GM19240 (cell line): ENCODE measurements around the gene MYD88.
A peak's percentile ranks its signal among the peaks of the same experiment; 100 is the strongest.
"Not testable (repeated sequence)": the region's sequence is repeated elsewhere in the genome, so short reads cannot be mapped to it uniquely, and the experiment has no call there.

Experiments used
- DNase-seq: peaks from one replicate; pipeline ENCODE4 v3.0.0; 2011; ENCODE audit warnings: low spot score; ENCODE audit not compliant: insufficient read length

Gene MYD88

DNA sequence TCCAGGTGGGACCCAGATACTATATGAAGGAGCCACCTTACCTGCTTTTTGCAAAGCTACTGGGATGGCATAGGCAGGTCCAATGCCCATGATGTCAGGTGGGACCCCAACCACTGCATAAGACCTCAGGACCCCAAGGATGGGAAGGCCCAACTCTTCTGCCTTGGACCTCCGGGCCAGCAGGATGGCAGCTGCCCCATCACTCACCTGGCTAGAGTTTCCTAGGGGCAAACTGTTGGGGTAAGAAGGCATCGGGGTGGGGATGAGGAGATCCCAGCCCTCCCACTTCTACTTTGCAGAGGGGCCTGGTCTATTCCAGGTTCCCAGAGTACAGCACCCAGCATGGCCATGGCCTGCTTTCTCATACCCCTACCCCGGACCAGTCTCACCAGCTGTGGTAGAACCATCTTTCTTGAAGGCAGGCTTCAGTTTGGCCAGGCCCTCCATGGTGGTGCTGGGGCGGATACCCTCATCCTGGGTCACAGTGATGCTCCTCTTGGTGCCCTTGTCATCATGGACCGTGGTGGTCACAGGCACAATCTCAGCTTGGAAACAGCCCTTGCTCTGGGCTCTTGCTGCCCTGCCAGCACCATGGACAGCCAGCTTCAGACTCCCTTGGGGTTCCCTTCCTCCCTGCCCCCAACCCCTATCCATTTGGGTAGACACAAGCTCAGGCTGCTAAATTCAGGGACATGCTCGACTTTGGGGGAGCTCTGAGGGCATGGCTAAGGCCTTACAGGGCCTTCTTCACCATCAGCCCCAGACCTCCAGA is 12.2 kb upstream of the MYD88 start:
- no peak for DNase-seq

DNA sequence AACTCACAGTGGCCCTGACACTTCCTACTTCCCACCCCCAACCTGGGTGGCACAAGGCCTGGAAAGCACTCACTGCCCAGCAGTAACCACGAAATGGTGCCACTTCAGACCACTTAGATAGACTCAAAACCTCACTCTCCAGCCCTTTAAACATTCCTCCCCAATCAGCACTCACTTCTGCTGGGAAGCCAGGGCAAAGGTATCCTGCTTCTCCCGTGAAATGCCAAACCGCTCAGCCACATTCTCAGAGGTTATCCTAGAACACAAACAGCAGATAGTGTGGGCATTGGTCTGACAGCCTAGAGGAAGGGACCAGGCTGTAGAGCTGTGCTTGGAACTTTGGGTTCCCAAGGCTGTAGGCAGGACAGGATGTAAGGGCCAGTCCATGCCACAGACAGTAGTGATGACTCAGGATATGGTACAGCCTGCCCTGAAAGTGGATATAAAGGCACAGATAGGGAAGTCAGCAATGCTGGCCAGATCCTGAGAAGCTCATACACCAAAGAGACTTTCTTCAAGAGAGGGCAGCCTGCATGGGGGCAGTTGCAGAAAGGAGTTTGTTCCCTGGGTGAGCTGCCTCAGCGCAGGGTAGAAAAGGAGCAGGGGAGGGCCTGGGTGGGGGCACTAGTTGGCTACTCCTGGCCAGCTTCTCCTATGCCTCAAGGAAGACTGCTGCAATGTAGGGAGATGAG is 10.7 kb upstream of the MYD88 start:
- no peak for DNase-seq

DNA sequence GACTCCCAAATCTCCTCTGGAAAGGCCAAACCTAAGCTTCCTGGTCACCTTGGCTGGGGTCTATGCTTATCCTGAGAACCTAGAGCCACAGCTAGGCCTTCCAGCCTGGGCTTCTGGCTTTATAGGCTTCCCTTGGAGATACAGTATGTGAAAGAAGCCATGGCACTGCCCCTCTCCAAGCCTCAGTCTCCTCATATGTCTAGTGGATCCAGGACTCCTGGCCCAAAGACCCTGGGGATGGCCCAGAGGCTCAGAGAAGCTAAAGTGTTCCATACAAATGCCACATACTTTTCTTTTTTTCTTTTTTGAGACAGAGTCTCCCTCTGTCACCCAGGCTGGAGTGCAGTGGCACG is 10.2 kb upstream of the MYD88 start:
- no peak for DNase-seq

DNA sequence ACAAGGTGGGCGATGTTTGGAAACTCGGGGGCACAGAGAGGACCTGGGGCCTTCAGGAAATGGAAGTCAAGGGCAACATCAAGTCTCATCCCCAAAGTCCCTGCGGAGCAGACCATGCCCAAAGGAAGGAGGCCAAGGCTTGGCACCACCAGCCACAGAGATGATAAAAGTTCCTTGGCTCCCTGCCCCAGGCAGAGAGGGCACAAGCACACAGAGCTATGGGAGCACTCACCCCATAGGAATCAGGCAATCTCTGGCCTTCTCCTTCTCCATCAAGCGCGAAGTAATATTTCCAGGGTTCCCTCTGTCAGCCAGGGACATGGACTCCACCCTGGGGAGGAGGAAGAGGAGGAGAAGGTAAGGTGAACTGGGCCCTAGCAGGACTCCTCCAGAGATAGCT is 9.4 kb upstream of the MYD88 start:
- DNase-seq = no peak

DNA sequence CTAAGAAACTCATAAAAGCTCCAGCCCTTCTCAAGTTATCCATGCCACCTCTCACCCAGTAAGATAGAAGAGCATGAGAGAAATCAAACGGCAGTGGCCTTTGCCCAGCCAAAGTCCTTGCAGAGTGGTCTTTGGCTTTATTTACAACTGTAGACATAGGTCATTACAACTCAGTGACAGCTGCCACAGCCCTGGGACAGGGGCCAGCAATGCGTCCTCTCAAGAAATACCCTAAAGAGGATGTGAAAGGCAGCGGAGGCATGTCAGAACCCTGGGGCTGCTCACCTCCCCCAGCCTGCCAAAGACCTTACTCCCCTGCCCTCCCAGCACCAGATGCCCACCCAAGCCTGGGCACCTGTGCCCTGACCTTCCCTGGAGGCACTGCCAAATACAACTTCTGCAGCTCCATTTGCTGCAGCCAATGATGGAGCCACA is 7.8 kb upstream of the MYD88 start:
- no peak for DNase-seq

DNA sequence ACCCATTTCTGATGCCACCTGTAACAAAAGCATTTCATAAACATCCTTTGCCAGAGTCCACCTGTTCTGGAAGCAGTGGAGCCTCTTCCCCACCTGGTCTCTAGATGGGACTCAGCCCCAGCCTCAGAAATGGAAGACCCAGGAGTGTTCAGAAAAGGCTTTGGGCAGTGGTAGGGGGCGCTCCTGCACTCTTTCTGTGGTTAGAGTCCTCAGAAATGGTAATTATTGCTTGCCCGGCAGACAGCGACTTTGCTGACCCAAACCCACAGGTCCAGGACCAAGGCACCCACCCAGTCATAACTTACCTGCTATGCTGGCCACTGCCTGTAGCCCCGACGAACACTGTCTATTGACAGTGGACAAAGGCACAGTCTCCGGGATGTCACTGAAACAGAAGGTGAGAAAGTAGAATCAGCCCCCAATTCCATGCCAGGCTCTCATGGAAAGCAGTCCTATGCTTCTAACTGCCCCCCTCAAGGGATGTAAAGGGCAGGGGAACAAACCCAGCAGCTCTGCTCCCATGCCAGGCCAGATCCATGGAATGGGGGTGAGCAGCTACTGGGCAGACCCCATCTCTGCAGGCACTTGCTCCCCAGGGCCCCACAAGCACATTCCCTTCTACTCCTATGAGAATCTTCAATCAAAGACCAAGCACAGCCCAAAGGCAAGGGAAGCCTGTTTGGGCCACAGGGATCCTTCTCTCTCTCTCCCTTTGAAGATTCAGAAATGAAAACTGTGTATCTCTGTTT is 6.7 kb upstream of the MYD88 start:
- DNase-seq = no peak

DNA sequence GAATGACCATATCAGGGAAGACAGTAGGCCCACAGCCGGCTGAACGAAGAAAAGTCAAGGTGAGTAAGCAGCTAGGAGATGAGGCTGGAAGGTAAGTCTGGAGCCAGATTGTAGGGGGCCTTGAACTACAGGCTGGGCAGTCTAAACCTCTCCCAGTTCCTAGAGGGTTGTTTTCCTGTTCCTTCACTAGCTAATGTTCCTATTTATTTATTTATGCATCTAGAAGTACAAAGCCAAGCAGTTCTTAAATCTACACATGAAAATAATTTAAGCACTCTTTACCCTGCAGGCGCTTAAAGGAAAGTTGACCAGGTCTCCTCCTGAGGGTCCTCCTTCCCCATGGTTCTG is 5.3 kb upstream of the MYD88 start:
- no peak for DNase-seq

DNA sequence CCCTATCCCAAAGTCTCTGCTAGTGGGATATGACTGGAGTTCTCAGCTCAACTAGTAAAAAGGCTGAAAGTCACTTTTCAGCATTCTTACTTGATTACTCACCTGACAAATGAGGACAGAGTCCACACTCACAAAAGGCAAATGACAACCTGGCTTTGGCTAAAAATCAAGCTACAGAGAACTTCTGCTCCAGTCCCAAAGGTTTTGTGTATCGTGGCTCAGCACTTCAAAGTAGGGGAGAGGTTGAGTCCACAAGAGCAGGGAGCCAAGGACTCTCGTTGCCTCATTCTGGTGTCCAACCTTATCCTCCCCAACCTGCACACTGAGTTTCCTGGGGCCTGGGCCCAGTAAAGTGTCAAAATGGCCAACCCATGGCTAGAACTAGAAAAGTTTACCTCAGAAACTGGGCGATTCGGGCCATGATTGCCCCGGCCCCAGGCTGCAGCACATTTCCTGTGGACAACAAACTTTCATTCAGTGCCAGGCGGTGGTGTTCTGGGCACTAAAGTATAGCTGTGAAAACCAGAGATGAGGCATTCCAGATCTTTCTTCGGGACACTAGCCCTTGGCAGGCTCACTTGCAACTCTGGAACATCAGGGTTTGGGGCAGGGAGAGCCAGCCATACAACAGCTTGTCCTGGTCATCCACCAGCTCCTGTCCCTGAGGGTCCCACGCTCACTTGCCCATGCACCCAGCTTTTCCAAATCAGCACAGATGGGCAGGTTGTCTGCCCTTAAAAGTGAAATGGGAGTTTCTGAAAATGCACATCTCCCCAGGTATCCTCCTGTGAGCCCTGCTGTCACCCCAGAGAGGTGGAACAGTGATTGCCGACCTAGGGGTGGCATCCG is 4.7 kb upstream of the MYD88 start:
- DNase-seq = no peak

DNA sequence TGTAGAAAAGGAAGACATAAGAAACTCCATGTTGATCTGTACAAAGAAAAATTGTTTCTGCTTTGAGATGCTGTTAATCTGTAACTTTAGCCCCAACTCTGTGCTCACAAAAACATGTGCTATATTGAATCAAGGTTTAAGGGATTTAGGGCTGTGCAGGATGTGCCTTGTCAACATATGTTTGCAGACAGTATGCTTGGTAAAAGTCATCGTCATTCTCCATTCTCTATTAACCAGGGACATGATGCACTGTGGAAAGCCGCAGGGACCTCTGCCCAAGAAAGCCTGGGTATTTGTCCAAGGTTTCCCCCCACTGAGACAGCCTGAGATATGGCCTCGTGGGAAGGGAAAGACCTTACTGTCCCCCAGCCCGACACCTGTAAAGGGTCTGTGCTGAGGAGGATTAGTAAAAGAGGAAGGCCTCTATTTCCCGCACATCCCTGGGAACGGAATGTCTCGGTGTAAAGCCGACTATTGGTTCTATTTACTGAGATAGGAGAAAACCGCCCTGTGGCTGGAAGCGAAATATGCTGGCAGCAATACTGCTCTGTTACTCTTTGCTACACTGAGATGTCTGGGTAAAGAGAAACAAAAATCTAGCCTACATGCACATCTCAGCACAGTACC is 3.8 kb upstream of the MYD88 start:
- not testable (repeated sequence) for DNase-seq

DNA sequence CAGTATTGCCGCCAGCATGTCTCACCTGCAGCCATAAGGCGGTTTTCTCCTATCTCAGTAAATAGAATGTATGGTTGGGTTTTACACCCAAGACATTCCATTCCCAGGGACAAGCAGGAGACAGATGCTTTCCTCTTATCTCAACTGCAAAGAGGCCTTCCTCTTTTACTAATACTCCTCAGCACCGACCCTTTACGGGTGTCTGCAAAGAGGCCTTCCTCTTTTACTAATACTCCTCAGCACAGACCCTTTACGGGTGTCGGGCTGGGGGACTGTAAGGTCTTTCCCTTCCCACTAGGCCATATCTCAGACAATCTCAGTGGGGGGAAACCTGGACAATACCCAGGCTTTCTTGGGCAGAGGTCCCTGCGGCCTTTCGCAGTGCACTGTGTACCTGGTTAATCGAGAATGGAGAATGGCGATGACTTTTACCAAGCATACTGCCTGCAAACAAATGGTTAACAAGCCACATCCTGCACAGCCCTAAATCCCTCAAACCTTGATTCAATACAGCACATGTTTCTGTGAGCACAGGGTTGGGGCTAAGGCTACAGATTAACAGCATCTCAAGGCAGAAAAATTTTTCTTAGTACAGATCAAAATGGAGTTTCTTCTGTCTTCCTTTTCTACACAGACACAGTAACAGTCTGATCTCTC is 2.7 kb upstream of the MYD88 start:
- not testable (repeated sequence) for DNase-seq

DNA sequence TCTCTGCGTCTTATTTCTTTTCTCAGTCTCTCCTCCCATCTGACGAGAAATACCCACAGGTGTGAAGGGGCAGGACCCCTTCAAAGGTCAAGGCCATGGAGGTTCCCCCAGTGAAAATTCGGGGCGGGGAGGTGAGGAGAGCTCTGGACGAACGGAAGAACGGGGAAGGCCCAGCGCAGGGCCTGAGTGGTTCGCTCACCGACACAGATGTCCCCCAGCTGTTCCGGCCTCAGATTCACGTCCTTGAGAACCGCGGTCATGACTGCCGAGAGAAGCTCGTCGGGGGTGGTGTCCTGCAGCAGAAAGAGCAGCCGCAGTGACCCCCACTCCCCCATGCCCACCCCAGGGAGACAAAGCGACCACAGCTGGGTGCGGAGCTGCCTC is 2.1 kb upstream of the MYD88 start:
- DNase-seq = no peak

DNA sequence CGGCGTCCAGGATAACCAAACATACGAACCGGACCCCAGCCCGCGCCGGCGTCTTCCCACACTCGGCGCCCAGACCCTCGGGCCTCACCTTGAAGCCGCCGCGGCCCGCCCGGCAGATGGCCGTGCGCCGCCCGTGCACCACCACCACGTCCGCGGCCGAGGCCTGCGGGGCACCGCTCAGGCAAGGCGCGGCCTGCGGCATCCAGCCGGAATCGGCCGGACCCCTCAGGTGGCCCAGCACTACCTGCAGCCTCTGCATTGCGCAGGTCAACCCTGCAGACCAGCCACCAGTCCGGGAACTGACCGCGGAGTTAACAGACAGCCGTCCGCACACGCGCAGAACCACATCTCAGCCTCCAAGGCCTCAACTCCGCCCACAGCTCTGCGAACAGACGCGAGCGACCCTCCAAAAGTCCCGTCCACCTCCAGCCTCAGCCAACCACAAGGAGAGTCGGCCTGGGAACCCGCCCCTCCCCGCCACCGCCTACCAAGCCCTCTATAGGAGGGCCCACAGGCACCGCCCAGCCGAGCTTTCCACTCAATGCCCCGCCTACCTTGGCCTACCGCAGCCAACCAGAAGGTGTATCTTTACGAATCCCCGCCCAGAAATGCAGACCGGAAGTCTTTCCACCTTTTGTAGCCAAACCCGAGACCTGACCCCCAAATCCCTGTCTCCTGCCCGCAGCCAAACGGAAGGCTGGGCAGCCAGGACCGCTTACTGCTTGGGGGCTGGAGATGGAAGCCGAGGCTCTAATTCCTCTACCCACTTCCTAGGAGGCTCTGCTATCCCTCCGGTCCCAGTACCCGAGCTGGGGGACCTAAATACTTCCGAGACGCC is 1.5 kb upstream of the MYD88 start, which contains the start of gene ACAA1:
TSS of gene ACAA1 (minus strand) at position 351 of the 838 bp plus-strand sequence. CDS start at position 259, 92 bp downstream.
- peak; percentile 79 for DNase-seq

DNA sequence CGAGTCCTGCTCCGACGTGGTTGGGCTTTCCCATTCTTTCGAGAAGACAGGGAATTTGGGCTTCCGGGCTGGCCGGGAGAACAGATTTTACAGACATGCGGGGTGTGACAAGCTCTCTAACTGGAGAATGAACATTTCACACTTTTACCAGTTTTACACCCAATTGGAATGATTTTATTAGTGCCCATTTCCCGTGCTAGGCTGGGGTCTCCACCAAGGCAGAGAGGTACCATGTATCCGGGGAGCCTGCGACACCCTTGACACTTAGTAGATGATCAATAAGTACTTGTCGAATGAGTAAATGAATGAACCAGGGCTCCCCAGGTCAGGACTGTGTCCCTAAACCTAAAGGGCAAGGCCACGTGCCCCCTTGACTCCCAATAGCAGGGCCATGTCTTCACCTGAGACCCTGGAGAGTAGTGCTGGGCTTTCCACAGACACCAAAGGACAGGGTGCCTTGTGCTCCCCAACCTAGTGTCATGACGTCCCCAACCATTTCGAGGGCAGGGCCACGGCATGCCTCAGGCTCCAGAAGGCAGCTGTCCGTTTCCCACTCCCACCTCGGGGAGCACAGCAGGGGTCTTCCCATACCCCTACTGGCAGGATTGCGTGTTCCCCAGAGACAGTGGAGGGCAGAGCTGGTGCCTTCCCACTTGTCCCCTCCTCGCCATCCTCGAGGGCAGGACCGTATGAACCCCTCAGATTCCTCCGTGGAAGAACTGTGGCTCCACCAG is 679 bp upstream of the MYD88 start:
- DNase-seq = no peak

DNA sequence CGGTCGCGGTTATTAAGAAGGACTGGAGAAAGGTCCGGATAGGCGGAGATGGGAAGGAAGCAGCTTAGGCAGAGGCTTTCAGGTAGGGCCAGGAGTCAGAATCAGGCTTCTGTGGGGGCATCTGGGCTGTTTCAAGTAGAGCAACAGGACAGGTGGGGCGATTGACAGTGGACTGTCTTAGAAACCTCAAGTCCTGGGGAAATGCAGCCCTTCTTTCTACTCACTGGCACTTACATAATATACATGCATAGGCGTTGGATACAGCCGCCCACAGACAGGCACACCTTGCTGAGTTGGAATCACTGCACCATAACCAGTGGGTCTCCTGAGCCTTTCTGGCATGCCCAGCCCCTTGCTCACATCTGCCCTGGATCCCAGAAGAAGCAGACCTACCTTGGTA is 730 bp downstream of the MYD88 start:
- no peak for DNase-seq

DNA sequence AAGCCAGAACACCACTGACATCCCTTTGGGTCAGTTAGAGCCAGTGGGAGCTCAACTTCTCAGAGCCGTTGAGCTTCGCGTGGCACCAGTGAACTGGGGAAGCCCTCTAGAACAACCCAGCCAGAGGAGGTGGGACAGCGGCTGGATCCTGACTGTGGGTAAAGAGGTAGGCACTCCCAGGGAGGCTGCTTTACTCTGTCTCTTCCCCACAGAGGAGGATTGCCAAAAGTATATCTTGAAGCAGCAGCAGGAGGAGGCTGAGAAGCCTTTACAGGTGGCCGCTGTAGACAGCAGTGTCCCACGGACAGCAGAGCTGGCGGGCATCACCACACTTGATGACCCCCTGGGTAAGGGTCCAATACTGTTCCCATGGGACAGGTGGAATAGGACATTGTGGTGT is 1.2 kb downstream of the MYD88 start:
- no peak for DNase-seq

DNA sequence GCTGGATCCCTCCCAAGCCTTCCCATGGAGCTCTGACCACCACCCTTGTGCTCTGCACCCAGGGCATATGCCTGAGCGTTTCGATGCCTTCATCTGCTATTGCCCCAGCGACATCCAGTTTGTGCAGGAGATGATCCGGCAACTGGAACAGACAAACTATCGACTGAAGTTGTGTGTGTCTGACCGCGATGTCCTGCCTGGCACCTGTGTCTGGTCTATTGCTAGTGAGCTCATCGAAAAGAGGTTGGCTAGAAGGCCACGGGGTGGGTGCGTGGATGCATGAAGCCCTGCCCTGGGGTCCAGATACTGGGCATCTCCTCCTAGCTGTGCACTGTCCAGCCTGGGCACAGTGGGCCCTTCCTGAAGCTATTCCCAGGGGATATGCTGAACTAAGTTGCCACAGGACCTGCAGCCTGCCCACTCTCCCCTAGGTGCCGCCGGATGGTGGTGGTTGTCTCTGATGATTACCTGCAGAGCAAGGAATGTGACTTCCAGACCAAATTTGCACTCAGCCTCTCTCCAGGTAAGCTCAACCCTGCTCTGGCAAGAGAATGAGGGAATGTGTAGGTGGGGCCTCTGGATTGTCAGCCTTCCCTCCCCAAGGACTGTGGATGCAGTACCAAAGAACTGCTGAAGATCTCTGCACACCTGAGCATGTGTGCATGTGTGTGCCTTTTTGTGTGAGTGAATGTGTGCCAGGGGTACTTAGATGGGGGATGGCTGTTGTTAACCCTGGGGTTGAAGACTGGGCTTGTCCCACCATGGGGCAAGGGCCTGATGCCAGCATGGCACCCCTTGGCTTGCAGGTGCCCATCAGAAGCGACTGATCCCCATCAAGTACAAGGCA is 2.1 kb downstream of the MYD88 start:
- DNase-seq = no peak

DNA sequence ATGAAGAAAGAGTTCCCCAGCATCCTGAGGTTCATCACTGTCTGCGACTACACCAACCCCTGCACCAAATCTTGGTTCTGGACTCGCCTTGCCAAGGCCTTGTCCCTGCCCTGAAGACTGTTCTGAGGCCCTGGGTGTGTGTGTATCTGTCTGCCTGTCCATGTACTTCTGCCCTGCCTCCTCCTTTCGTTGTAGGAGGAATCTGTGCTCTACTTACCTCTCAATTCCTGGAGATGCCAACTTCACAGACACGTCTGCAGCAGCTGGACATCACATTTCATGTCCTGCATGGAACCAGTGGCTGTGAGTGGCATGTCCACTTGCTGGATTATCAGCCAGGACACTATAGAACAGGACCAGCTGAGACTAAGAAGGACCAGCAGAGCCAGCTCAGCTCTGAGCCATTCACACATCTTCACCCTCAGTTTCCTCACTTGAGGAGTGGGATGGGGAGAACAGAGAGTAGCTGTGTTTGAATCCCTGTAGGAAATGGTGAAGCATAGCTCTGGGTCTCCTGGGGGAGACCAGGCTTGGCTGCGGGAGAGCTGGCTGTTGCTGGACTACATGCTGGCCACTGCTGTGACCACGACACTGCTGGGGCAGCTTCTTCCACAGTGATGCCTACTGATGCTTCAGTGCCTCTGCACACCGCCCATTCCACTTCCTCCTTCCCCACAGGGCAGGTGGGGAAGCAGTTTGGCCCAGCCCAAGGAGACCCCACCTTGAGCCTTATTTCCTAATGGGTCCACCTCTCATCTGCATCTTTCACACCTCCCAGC is 2.9 kb downstream of the MYD88 start:
- DNase-seq = no peak
